ENCODE data around the gene POLR2H. TPM values are rescaled to one million over a fixed set of nuclear protein-coding genes. Genes with fewer than 3 reads are reported as not detected.

Gene POLR2H
- total RNA-seq, 4 donors from 2014 or later, result 74.4 to 206 (median 146) TPM

GRCh38 chr3:184386047-184386806 is 24.7 kb downstream of the POLR2H start:
- H3K27ac ChIP-seq, result no peak overlapping the region
- in situ Hi-C loops (cut with MboI; ENCODE audit: low pct_ligation_motif_present in 1 of 4, low pct_unique_long_range_greater_than_20kb in 1 of 4, low sequenced_read_pairs in 3 of 4), result loop anchor here in 1 of 4 donors (25.0 kb wide), 1 partner anchor 401 kb away; no protein-coding TSS in a partner anchor
- H3K9me3 ChIP-seq, result no peaks in the 10 kb centered on the region
- H3K4me1 ChIP-seq, result peaks cover 3 to 6% (median 5%) of the 10 kb centered on the region in 4 donors
- DNase-seq, result no peak
- WGBS, 2 donors (ENCODE audit: low coverage in 1 of 2), result 76% methylated on average over 20 of the region's 37 CpGs; no CpG with 5 or more reads in 1 of the 2 donors
- H3K4me3 ChIP-seq, result no peak overlapping the region
- TF ChIP-seq EP300 (IDR thresholded peaks at IDR 0.05; ENCODE audit: low read depth), result no peak
- TF ChIP-seq POLR2AphosphoS5 (IDR thresholded peaks at IDR 0.05), result no peak
- TF ChIP-seq CTCF (IDR thresholded peaks at IDR 0.05), result no peak
- no peak for TF ChIP-seq POLR2A (IDR thresholded peaks at IDR 0.05)
- peaks cover 14% of the 10 kb centered on the region for H3K27me3 ChIP-seq
- no peaks in the 10 kb centered on the region for H3K36me3 ChIP-seq
- intact Hi-C loops (cut with DNase I; ENCODE audit: low total_unique reads), result loop anchor here (10.0 kb wide), 1 partner anchor 389 kb away; no protein-coding TSS in a partner anchor

DNA sequence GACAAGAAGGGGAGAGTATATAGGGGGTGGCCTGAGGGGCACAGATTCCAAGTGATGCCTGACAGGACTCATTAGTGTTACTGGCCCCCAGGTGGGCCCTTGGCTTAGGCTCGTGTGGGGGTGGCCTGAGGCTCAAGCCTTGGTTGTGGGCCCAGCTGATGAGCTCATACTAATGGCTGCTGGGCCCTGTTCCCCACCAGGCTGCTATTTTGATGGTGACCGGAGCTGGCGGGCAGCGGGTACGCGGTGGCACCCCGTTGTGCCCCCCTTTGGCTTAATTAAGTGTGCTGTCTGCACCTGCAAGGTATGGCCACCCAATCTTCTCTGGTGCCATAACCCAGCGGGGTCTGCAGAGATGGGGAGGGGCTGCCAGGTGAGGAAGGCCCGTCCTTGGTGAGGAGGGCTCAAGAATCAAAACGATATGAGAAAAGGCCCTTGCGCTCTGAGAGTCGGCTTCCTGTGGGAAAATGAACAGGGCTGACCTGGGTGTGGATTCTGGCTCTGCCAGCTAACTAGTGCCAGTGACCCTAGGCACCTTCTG is 25.7 kb downstream of the POLR2H start:
- DNase-seq, result no peak
- Histone ChIP-seq H3K9me3 (no peaks in the 10 kb centered on the region), H3K4me3 (no peak overlapping the region), H3K36me3 (no peaks in the 10 kb centered on the region), H3K4me1 (no peaks in the 10 kb centered on the region), H3K27me3 (peaks cover 4% of the 10 kb centered on the region), H3K27ac (no peak overlapping the region)
- intact Hi-C loops (cut with DNase I; ENCODE audit: low total_unique reads) (loop anchor here (10.0 kb wide), 1 partner anchor 388 kb away; no protein-coding TSS in a partner anchor), in situ Hi-C loops (cut with MboI; ENCODE audit: low pct_ligation_motif_present in 1 of 4, low pct_unique_long_range_greater_than_20kb in 1 of 4, low sequenced_read_pairs in 3 of 4) (loop anchor here in 1 of 4 donors (25.0 kb wide), 1 partner anchor 400 kb away; no protein-coding TSS in a partner anchor)
- no peak for TF ChIP-seq EP300 (IDR thresholded peaks at IDR 0.05; ENCODE audit: low read depth)
- TF ChIP-seq POLR2AphosphoS5 (IDR thresholded peaks at IDR 0.05), result no peak
- no peak for TF ChIP-seq CTCF (IDR thresholded peaks at IDR 0.05)
- TF ChIP-seq POLR2A (IDR thresholded peaks at IDR 0.05), result no peak
- 93% methylated on average over 12 of the region's 12 CpGs; no CpG with 5 or more reads in 1 of the 2 donors for WGBS, 2 donors (ENCODE audit: low coverage in 1 of 2)

- TF ChIP-seq CTCF (IDR thresholded peaks at IDR 0.05) (no peak), POLR2A (IDR thresholded peaks at IDR 0.05) (no peak), POLR2AphosphoS5 (IDR thresholded peaks at IDR 0.05) (no peak), EP300 (IDR thresholded peaks at IDR 0.05; ENCODE audit: low read depth) (no peak)
- no peaks in the 10 kb centered on the region for H3K36me3 ChIP-seq
- no peaks in the 10 kb centered on the region for H3K27me3 ChIP-seq
- no peaks in the 10 kb centered on the region for H3K4me1 ChIP-seq
- intact Hi-C loops (cut with DNase I; ENCODE audit: low total_unique reads), result loop anchor here (10.0 kb wide), 1 partner anchor 386 kb away; no protein-coding TSS in a partner anchor
- H3K4me3 ChIP-seq, result no peak overlapping the region
- H3K9me3 ChIP-seq, result no peaks in the 10 kb centered on the region
- H3K27ac ChIP-seq, result no peak overlapping the region
- no peak for DNase-seq
- in situ Hi-C loops (cut with MboI; ENCODE audit: low pct_ligation_motif_present in 1 of 4, low pct_unique_long_range_greater_than_20kb in 1 of 4, low sequenced_read_pairs in 3 of 4), result loop anchor here in 1 of 4 donors (25.0 kb wide), 1 partner anchor 399 kb away; no protein-coding TSS in a partner anchor
- 57 to 60% methylated on average over 1 to 8 of the region's 8 CpGs for WGBS, 2 donors (ENCODE audit: low coverage in 1 of 2)
Observed at GRCh38 chr3:184388164-184388935, 26.8 kb downstream of the POLR2H start.

- Histone ChIP-seq H3K36me3 (no peaks in the 10 kb centered on the region), H3K9me3 (no peaks in the 10 kb centered on the region), H3K27ac (no peak overlapping the region), H3K4me3 (no peak overlapping the region), H3K27me3 (no peaks in the 10 kb centered on the region), H3K4me1 (no peaks in the 10 kb centered on the region)
- no peak for DNase-seq
- in situ Hi-C loops (cut with MboI; ENCODE audit: low pct_ligation_motif_present in 1 of 4, low pct_unique_long_range_greater_than_20kb in 1 of 4, low sequenced_read_pairs in 3 of 4) (loop anchor here in 1 of 4 donors (25.0 kb wide), 1 partner anchor 398 kb away; no protein-coding TSS in a partner anchor), intact Hi-C loops (cut with DNase I; ENCODE audit: low total_unique reads) (loop anchor here (10.0 kb wide), 1 partner anchor 386 kb away; no protein-coding TSS in a partner anchor)
- 77% methylated on average over 5 of the region's 8 CpGs; no CpG with 5 or more reads in 1 of the 2 donors for WGBS, 2 donors (ENCODE audit: low coverage in 1 of 2)
- TF ChIP-seq POLR2AphosphoS5 (IDR thresholded peaks at IDR 0.05) (no peak), EP300 (IDR thresholded peaks at IDR 0.05; ENCODE audit: low read depth) (no peak), POLR2A (IDR thresholded peaks at IDR 0.05) (no peak), CTCF (IDR thresholded peaks at IDR 0.05) (no peak)
Observed at GRCh38 chr3:184388936-184389230, 27.4 kb downstream of the POLR2H start.

All from transverse colon (tissue), 4 donors.